CD4-positive, alpha-beta T cell (primary cell): ENCODE data around the gene PANK1. TPM values are rescaled to one million over a fixed set of nuclear protein-coding genes. Genes with fewer than 3 reads are reported as not detected.

Experiments used
- ATAC-seq: fragments of 200-7000 bp; cut with Tn5 transposase; one replicate; pipeline ENCODE4 v1.10.0; 2022; ENCODE audit warnings: mild to moderate bottlenecking; ENCODE audit not compliant: poor library complexity
- CTCF ChIA-PET: fragments of 350-600 bp; sonication (Branson Sonifier 250); formaldehyde crosslinking; loops from one replicate; lab custom pipeline; 2021; ENCODE audit warnings: antibody characterized with exemption, inconsistent platforms; lab: Charles Lee
- POLR2A ChIA-PET: fragments of 350-600 bp; sonication (Branson Sonifier 250); formaldehyde crosslinking; loops from one replicate; lab custom pipeline; 2021; ENCODE audit warnings: antibody characterized with exemption, inconsistent platforms; lab: Charles Lee
- DNase-seq, 14 experiments: peaks; one replicate each; pipeline ENCODE4 v3.0.0-alpha.2; 2013 to 2020; ENCODE audit warnings: mixed read lengths in 2 of 14
- H3K27ac ChIP-seq, 2 donors: one replicate each; pipeline versions ENCODE4 v1.5.1 to v1.7.0; 2013; ENCODE audit warnings: low read length in 2 of 2, low read depth in 1 of 2, mild to moderate bottlenecking in 1 of 2
- H3K27me3 ChIP-seq, 2 experiments: 1 replicate in 1 of 2; 2 replicates in 1 of 2; pipeline versions ENCODE4 v1.6.1 to v1.7.0; 2013; ENCODE audit warnings: low read length in 2 of 2, control low read depth in 1 of 2, mild to moderate bottlenecking in 1 of 2, moderate library complexity in 1 of 2; ENCODE audit not compliant: insufficient read depth in 2 of 2, control insufficient read depth in 1 of 2
- H3K36me3 ChIP-seq: one replicate; pipeline ENCODE4 v1.6.1; 2013; ENCODE audit warnings: low read length, control low read depth; ENCODE audit not compliant: insufficient read depth
- H3K4me1 ChIP-seq: one replicate; pipeline ENCODE4 v1.6.1; 2013; ENCODE audit warnings: low read length, control low read depth; ENCODE audit not compliant: insufficient read depth
- H3K4me3 ChIP-seq: one replicate; pipeline ENCODE4 v1.5.1; 2013; ENCODE audit warnings: mild to moderate bottlenecking, low read length, moderate library complexity
- H3K9me3 ChIP-seq, 2 experiments: 1 replicate in 1 of 2; 2 replicates in 1 of 2; pipeline versions ENCODE4 v1.6.1 to v1.7.0; 2013; ENCODE audit warnings: low read length in 2 of 2, mild to moderate bottlenecking in 2 of 2, control low read depth in 1 of 2, moderate library complexity in 1 of 2; ENCODE audit not compliant: control insufficient read depth in 1 of 2, insufficient read depth in 1 of 2
- H3K27ac Mint-ChIP-seq: one replicate; pipeline ENCODE4 v1.8.0; 2020; ENCODE audit warnings: mixed read lengths
- H3K27me3 Mint-ChIP-seq: one replicate; pipeline ENCODE4 v1.8.0; 2021; ENCODE audit warnings: mixed read lengths
- H3K36me3 Mint-ChIP-seq: one replicate; pipeline ENCODE4 v1.8.0; 2021; ENCODE audit warnings: low read depth, mixed read lengths
- H3K4me1 Mint-ChIP-seq: one replicate; pipeline ENCODE4 v1.8.0; 2021; ENCODE audit warnings: low read depth, mixed read lengths
- H3K4me3 Mint-ChIP-seq: one replicate; pipeline ENCODE4 v1.8.0; 2020; ENCODE audit warnings: mild to moderate bottlenecking, mixed read lengths
- H3K9me3 Mint-ChIP-seq: one replicate; pipeline ENCODE4 v1.8.0; 2020; ENCODE audit warnings: mixed read lengths
- CTCF ChIP-seq: fragments of 200-600 bp; IDR thresholded peaks from one replicate; pipeline ENCODE4 v1.8.0; 2022; ENCODE audit warnings: antibody characterized with exemption, mild to moderate bottlenecking
- intact Hi-C, 2 experiments: fragments of 100-400 bp; cut with DNase I in 1 of 2; cut with micrococcal nuclease in 1 of 2; formaldehyde crosslinking; loops; one replicate each; pipeline versions ENCODE4 v1.15.1 to v1.9.0; 2023 to 2025; cut with DNase I, micrococcal nuclease
- total RNA-seq, 174 experiments: library from RNA in 2 of 174; stranded (reverse) in 2 of 174; gene quantifications; one replicate each; pipeline ENCODE4 v1.2.3 and lab custom pipeline; 2021 to 2026

The PANK1 gene
- total RNA-seq, 2 experiments from 2014 or later = 0.55 to 0.61 TPM

DNA sequence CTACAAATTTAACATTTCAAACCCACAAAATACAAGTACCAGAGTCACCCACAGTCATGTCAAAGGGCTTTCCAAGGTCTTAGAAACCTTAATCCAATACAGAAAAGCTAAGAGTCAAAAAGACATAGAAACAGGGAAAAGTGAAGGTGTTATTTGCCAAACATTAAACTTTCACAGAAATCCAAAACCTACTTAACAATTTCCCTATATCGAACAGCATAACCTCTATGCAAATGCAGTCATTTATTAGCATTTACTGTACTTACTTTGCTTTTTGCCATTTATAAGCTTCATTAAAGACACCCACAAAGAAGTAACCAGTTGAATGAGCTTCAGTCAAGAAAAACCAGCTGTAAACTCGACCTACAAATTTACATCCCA, 1.6 kb downstream of the PANK1 start:
- intact Hi-C loops = loop anchor here in 1 of 2 experiments (10.0 kb wide), 1 partner anchor 1231 kb away; the partner anchor contains the start of gene RPP30
- Histone ChIP-seq H3K4me1 (peaks cover 16% of the 10 kb centered on the region), H3K36me3 (no peaks in the 10 kb centered on the region), H3K9me3 (no peaks in the 10 kb centered on the region), H3K27me3 (no peaks in the 10 kb centered on the region), H3K27ac (no peak overlapping the region), H3K4me3 (peak overlapping the region; percentile 77)
- Mint-ChIP-seq H3K9me3 (no peaks in the 10 kb centered on the region), H3K27ac (no peak overlapping the region), H3K27me3 (no peaks in the 10 kb centered on the region), H3K36me3 (no peaks in the 10 kb centered on the region), H3K4me3 (no peak overlapping the region), H3K4me1 (peaks cover 8% of the 10 kb centered on the region)
- DNase-seq (no peak), ATAC-seq (no peak)
- ChIA-PET CTCF (interaction anchor here (0.6 to 2.0 kb wide), 3 partner anchors 58 to 426 kb away, joined by 3 to 7 read pairs (median 4); partner anchors contain the start of gene KIF20B), POLR2A (interaction anchor here (0.9 to 1.8 kb wide), 12 partner anchors 13 to 1825 kb away, joined by 3 to 29 read pairs (median 4); partner anchors contain the start of genes ATAD1, IFIT2, IFIT5 and KIF20B)
- no peak for TF ChIP-seq CTCF

- Mint-ChIP-seq H3K4me1 (peaks cover 8% of the 10 kb centered on the region), H3K4me3 (no peak overlapping the region), H3K27ac (no peak overlapping the region), H3K36me3 (no peaks in the 10 kb centered on the region), H3K9me3 (no peaks in the 10 kb centered on the region), H3K27me3 (no peaks in the 10 kb centered on the region)
- ChIA-PET CTCF (interaction anchor here (0.9 to 2.0 kb wide), 2 partner anchors 10 to 59 kb away, joined by 3 to 7 read pairs; partner anchors contain the start of gene KIF20B), POLR2A (no interaction called here)
- DNase-seq (no peak), ATAC-seq (no peak)
- no peak overlapping the region for H3K4me3 ChIP-seq
- H3K9me3 ChIP-seq = no peaks in the 10 kb centered on the region
- intact Hi-C loops = loop anchor here in 1 of 2 experiments (10.0 kb wide), 1 partner anchor 1233 kb away; the partner anchor contains the start of gene RPP30
- H3K36me3 ChIP-seq = no peaks in the 10 kb centered on the region
- no peaks in the 10 kb centered on the region for H3K27me3 ChIP-seq
- no peak overlapping the region for H3K27ac ChIP-seq
- peaks cover 16% of the 10 kb centered on the region for H3K4me1 ChIP-seq
- TF ChIP-seq CTCF = no peak
These were observed 2.8 kb downstream of the PANK1 start for GRCh38 chr10:89642193-89642592.

- H3K27me3 ChIP-seq = no peaks in the 10 kb centered on the region
- peaks cover 3% of the 10 kb centered on the region for H3K4me1 Mint-ChIP-seq
- H3K36me3 Mint-ChIP-seq = no peaks in the 10 kb centered on the region
- no peak overlapping the region for H3K4me3 Mint-ChIP-seq
- H3K4me3 ChIP-seq = no peak overlapping the region
- intact Hi-C loops = loop anchor here in 1 of 2 experiments (10.0 kb wide), 1 partner anchor 1235 kb away; the partner anchor contains the start of gene RPP30
- POLR2A ChIA-PET = no interaction called here
- DNase-seq (no peak), ATAC-seq (no peak)
- H3K9me3 Mint-ChIP-seq = no peaks in the 10 kb centered on the region
- no peak overlapping the region for H3K27ac Mint-ChIP-seq
- H3K4me1 ChIP-seq = peaks cover 9% of the 10 kb centered on the region
- H3K9me3 ChIP-seq = no peaks in the 10 kb centered on the region
- CTCF ChIA-PET = no interaction called here
- no peak for TF ChIP-seq CTCF
- H3K36me3 ChIP-seq = no peaks in the 10 kb centered on the region
- H3K27ac ChIP-seq = no peak overlapping the region
- H3K27me3 Mint-ChIP-seq = no peaks in the 10 kb centered on the region
These were observed 4.8 kb downstream of the PANK1 start for GRCh38 chr10:89640241-89640640.
